Adrenal gland (tissue), 5 donors: ENCODE data around the gene SYCN.

Source experiments
- CTCF ChIP-seq, 6 experiments: fragments of 450-650 bp in 4 of 6; fragments of 200-600 bp in 2 of 6; sonication (generic) in 1 of 6; IDR thresholded peaks; 1 replicate in 5 of 6; 2 replicates in 1 of 6; pipeline versions ENCODE4 v1.5.1 to v1.8.0; 2016 to 2021; ENCODE audit warnings: antibody characterized with exemption in 6 of 6, mild to moderate bottlenecking in 2 of 6, moderate library complexity in 1 of 6
- POLR2A ChIP-seq, 2 donors: fragments of 450-650 bp; IDR thresholded peaks; one replicate each; pipeline ENCODE4 v1.6.1; 2017; ENCODE audit warnings: antibody characterized with exemption in 2 of 2, mild to moderate bottlenecking in 2 of 2, moderate library complexity in 1 of 2
- donor health status: DM: no; HTN: no; CAD: no.

GRCh38 chr19:39154629-39155100, 49.4 kb downstream of the SYCN start:
- TF ChIP-seq CTCF (IDR thresholded peaks at IDR 0.05) (no peak), POLR2A (IDR thresholded peaks at IDR 0.05) (no peak)
